ENCODE results near the gene TMA7B.
"Not testable (repeated sequence)": the region's sequence is repeated elsewhere in the genome, so short reads cannot be mapped to it uniquely, and the experiment has no call there.

TMA7B gene

GRCh38 chr22:39985383-39986035, 25.3 kb downstream of the TMA7B start:
- no peak for DNase-seq

GRCh38 chr22:39988386-39989114, 28.4 kb downstream of the TMA7B start:
- DNase-seq, result no peak

GRCh38 chr22:39989633-39990032, 29.4 kb downstream of the TMA7B start:
- DNase-seq, result no peak

GRCh38 chr22:39990686-39991085, 30.5 kb downstream of the TMA7B start:
- DNase-seq, result no peak

GRCh38 chr22:39991159-39991860, 31.1 kb downstream of the TMA7B start:
- no peak for DNase-seq

GRCh38 chr22:39992088-39992826, 32.1 kb downstream of the TMA7B start:
- DNase-seq, result no peak

- DNase-seq, result not testable (repeated sequence)
These were observed 32.7 kb downstream of the TMA7B start for GRCh38 chr22:39992894-39993293.

GRCh38 chr22:39994041-39994565, 33.9 kb downstream of the TMA7B start:
- DNase-seq, result no peak

GRCh38 chr22:39994566-39995392, 34.6 kb downstream of the TMA7B start, which contains the start of gene FAM83F:
Gene FAM83F, plus strand, starts transcription at chr22:39994954. Its CDS starts 89 bp downstream, at chr22:39995043.
- DNase-seq, result no peak

GRCh38 chr22:39995393-39996252, 35.4 kb downstream of the TMA7B start:
- DNase-seq, result no peak

GRCh38 chr22:39996732-39997131, 36.5 kb downstream of the TMA7B start:
- DNase-seq, result no peak

GRCh38 chr22:39997421-39997820, 37.2 kb downstream of the TMA7B start:
- DNase-seq, result no peak

- DNase-seq, result no peak
These were observed 37.9 kb downstream of the TMA7B start for GRCh38 chr22:39997939-39998726.

GRCh38 chr22:39999144-39999757, 39.1 kb downstream of the TMA7B start:
- DNase-seq, result no peak

- no peak for DNase-seq
These were observed 40.0 kb downstream of the TMA7B start for GRCh38 chr22:40000171-40000570.

GRCh38 chr22:40001106-40001505, 40.9 kb downstream of the TMA7B start:
- DNase-seq, result no peak

GRCh38 chr22:40001800-40002577, 41.8 kb downstream of the TMA7B start:
- no peak for DNase-seq

- no peak for DNase-seq
These were observed 42.9 kb downstream of the TMA7B start for GRCh38 chr22:40002935-40003715.
